Hepatocyte (in vitro differentiated cells): ENCODE measurements around the gene PPP3CA. TPM values are rescaled to one million over a fixed set of nuclear protein-coding genes. Genes with fewer than 3 reads are reported as not detected.

Experiments
- DNase-seq: peaks from one replicate; pipeline ENCODE4 v3.0.0-alpha.2; 2016; ENCODE audit warnings: low spot score
- H2AFZ ChIP-seq: fragments of 200-600 bp; sonication (generic); 2 replicates; pipeline ENCODE4 v1.6.0; 2016; ENCODE audit warnings: antibody characterized with exemption, mild to moderate bottlenecking
- H3K27ac ChIP-seq: fragments of 200-600 bp; sonication (generic); 2 replicates; pipeline ENCODE4 v1.5.1; 2016; ENCODE audit warnings: mild to moderate bottlenecking
- H3K27me3 ChIP-seq: fragments of 200-600 bp; sonication (generic); 2 replicates; pipeline ENCODE4 v1.6.1; 2016
- H3K36me3 ChIP-seq: fragments of 200-600 bp; sonication (generic); replicated peaks from 2 replicates; pipeline ENCODE4 v1.5.1; 2016; ENCODE audit warnings: low read depth; ENCODE audit not compliant: insufficient read depth
- H3K4me1 ChIP-seq: fragments of 200-600 bp; sonication (generic); 2 replicates; pipeline ENCODE4 v1.5.1; 2016; ENCODE audit warnings: mild to moderate bottlenecking, moderate library complexity; ENCODE audit not compliant: insufficient read depth
- H3K4me2 ChIP-seq: fragments of 200-600 bp; sonication (generic); 2 replicates; pipeline ENCODE4 v1.6.0; 2016
- H3K4me3 ChIP-seq: fragments of 200-600 bp; sonication (generic); 2 replicates; pipeline ENCODE4 v1.5.1; 2016; ENCODE audit warnings: mild to moderate bottlenecking
- H3K79me2 ChIP-seq: fragments of 200-600 bp; sonication (generic); 2 replicates; pipeline ENCODE4 v1.6.0; 2017; ENCODE audit warnings: mild to moderate bottlenecking
- H3K9me2 ChIP-seq: fragments of 200-600 bp; sonication (generic); replicated peaks from 2 replicates; pipeline ENCODE4 v1.6.0; 2017; ENCODE audit warnings: mild to moderate bottlenecking; ENCODE audit not compliant: insufficient read depth
- H3K9me3 ChIP-seq: fragments of 200-600 bp; sonication (generic); 2 replicates; pipeline ENCODE4 v1.5.1; 2016; ENCODE audit warnings: low read depth, mild to moderate bottlenecking
- H4K20me1 ChIP-seq: fragments of 200-600 bp; sonication (generic); 2 replicates; pipeline ENCODE4 v1.6.0; 2016; ENCODE audit warnings: mild to moderate bottlenecking; ENCODE audit not compliant: insufficient read depth, poor library complexity, severe bottlenecking
- EZH2 ChIP-seq: fragments of 200-600 bp; sonication (generic); IDR thresholded peaks from 2 replicates; pipeline ENCODE4 v1.6.1; 2016; ENCODE audit warnings: antibody characterized with exemption, mild to moderate bottlenecking, borderline replicate concordance
- EZH2phosphoT487 ChIP-seq: fragments of 200-600 bp; sonication (generic); IDR thresholded peaks from one replicate; pipeline ENCODE4 v1.6.1; 2018; ENCODE audit warnings: antibody characterized with exemption, mild to moderate bottlenecking, low read depth, moderate library complexity; ENCODE audit not compliant: unreplicated experiment, severe bottlenecking
- WGBS: methylation state at CpG from one replicate; pipeline ENCODE4 v1.1.6; 2016; ENCODE audit warnings: low lambda C conversion rate; ENCODE audit errors: missing lambda C conversion rate; 5-methylcytosine and 5-hydroxymethylcytosine counted together
- polyA plus RNA-seq: library from polyadenylated mRNA; unstranded; fragments of >200 nt; fragmentation: Nextera tagmentation; extraction: Ambion mirVana; gene quantifications from 2 replicates; pipeline ENCODE4 v1.2.1, GENCODE V29; 2016
- total RNA-seq: library from RNA; depleted of rRNA; stranded (reverse); fragments of >200 nt; gene quantifications from 2 replicates; pipeline ENCODE4 v1.2.3, GENCODE V29; 2014
- TF ChIP-seq, protein P1 (sequence below): fragments of 200-600 bp; sonication (generic); IDR thresholded peaks from 2 replicates; pipeline ENCODE4 v1.5.1; 2016; ENCODE audit warnings: antibody characterized with exemption, mild to moderate bottlenecking; ENCODE audit not compliant: poor library complexity

PPP3CA gene
- total and polyA plus RNA-seq, 2 experiments from 2014 or later: 12.9 to 49.5 TPM

DNA sequence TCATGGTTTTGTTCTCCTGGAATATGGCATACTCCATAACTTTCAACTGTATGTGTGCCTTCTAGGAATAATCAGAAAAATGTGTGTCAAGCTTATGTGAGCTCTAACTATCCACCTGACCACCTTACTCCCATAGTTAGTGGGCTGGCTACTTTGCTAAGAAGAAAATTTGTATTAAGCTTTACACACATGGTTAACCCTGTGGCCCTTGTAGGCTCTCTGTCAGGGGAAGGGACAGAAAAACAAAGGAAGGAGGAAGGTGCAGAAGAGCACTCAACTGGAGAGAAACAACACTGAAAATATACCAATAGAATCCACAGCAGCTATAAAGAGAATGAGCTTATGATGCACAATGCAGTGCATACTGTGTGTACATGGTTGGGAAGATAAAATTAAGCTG, 84.6 kb downstream of the PPP3CA start:
- H3K9me3 ChIP-seq: no peaks in the 10 kb centered on the region
- no peaks in the 10 kb centered on the region for H3K4me1 ChIP-seq
- no peaks in the 10 kb centered on the region for H3K9me2 ChIP-seq
- no peak overlapping the region for H3K4me3 ChIP-seq
- peaks cover 43% of the 10 kb centered on the region for H4K20me1 ChIP-seq
- H2AFZ ChIP-seq: no peak overlapping the region
- no peak overlapping the region for H3K4me2 ChIP-seq
- H3K27ac ChIP-seq: no peak overlapping the region
- H3K27me3 ChIP-seq: no peaks in the 10 kb centered on the region
- TF ChIP-seq, protein P1, sequence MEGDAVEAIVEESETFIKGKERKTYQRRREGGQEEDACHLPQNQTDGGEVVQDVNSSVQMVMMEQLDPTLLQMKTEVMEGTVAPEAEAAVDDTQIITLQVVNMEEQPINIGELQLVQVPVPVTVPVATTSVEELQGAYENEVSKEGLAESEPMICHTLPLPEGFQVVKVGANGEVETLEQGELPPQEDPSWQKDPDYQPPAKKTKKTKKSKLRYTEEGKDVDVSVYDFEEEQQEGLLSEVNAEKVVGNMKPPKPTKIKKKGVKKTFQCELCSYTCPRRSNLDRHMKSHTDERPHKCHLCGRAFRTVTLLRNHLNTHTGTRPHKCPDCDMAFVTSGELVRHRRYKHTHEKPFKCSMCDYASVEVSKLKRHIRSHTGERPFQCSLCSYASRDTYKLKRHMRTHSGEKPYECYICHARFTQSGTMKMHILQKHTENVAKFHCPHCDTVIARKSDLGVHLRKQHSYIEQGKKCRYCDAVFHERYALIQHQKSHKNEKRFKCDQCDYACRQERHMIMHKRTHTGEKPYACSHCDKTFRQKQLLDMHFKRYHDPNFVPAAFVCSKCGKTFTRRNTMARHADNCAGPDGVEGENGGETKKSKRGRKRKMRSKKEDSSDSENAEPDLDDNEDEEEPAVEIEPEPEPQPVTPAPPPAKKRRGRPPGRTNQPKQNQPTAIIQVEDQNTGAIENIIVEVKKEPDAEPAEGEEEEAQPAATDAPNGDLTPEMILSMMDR: no peak
- TF ChIP-seq EZH2: no peak
- no peak for TF ChIP-seq EZH2phosphoT487
- peaks cover 93% of the 10 kb centered on the region for H3K79me2 ChIP-seq
- no peaks in the 10 kb centered on the region for H3K36me3 ChIP-seq
- no peak for DNase-seq

DNA sequence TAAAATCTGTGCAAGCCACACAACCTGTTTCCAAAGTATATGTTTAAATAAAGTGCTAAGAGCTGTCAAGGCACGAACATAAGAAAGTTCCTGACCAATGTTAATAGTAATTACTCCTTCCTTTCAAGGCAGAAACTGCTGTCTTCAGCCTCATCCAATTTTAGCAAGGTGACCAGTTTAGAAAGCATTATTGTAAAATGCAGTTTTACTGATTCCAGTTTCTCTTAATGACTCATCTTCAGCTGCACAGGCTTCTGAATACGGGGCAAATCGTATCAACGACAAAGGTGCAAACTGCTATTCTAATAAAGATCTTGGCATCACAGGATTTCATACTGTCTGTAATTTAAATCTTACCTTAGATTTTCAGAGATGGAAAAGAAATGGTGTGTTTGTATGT, 87.5 kb downstream of the PPP3CA start:
- no peak for TF ChIP-seq EZH2phosphoT487
- TF ChIP-seq, protein P1: no peak
- no peak for TF ChIP-seq EZH2
- H3K27me3 ChIP-seq: no peaks in the 10 kb centered on the region
- H3K27ac ChIP-seq: no peak overlapping the region
- no peaks in the 10 kb centered on the region for H3K4me1 ChIP-seq
- H3K4me2 ChIP-seq: no peak overlapping the region
- peaks cover 90% of the 10 kb centered on the region for H3K79me2 ChIP-seq
- no peaks in the 10 kb centered on the region for H3K36me3 ChIP-seq
- no peak overlapping the region for H3K4me3 ChIP-seq
- 84% methylated on average over 4 of the region's 4 CpGs for WGBS
- no peak overlapping the region for H2AFZ ChIP-seq
- H3K9me3 ChIP-seq: no peaks in the 10 kb centered on the region
- H3K9me2 ChIP-seq: no peaks in the 10 kb centered on the region
- peaks cover 24% of the 10 kb centered on the region for H4K20me1 ChIP-seq
- DNase-seq: no peak

DNA sequence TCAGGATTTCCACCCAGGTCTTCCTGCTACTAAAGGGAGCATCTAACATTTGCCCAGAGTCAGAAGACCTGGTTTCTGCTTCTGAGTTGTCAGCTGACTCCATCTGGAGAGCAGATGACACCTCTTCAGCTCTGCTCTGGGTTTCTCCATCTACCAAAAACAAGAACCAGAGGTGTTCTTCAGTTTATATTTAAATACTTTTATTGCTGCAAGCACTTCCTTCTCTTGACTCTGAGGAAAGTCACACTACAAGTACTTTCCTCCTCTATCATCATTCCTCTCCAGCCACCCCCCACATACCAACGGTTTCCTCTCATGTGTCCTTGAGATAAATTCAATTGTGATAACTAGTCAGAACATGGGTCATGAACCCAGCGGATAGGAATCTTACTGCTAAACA, 88.4 kb downstream of the PPP3CA start:
- Histone ChIP-seq H3K36me3 (no peaks in the 10 kb centered on the region), H3K27me3 (no peaks in the 10 kb centered on the region), H3K79me2 (peaks cover 90% of the 10 kb centered on the region), H4K20me1 (peaks cover 24% of the 10 kb centered on the region), H3K27ac (no peak overlapping the region), H3K4me3 (no peak overlapping the region), H3K4me2 (no peak overlapping the region), H3K9me2 (no peaks in the 10 kb centered on the region), H3K9me3 (no peaks in the 10 kb centered on the region), H2AFZ (no peak overlapping the region), H3K4me1 (no peaks in the 10 kb centered on the region)
- TF ChIP-seq, protein P1: no peak
- no peak for TF ChIP-seq EZH2phosphoT487
- TF ChIP-seq EZH2: no peak
- WGBS: 71% methylated on average over 2 of the region's 2 CpGs
- no peak for DNase-seq

DNA sequence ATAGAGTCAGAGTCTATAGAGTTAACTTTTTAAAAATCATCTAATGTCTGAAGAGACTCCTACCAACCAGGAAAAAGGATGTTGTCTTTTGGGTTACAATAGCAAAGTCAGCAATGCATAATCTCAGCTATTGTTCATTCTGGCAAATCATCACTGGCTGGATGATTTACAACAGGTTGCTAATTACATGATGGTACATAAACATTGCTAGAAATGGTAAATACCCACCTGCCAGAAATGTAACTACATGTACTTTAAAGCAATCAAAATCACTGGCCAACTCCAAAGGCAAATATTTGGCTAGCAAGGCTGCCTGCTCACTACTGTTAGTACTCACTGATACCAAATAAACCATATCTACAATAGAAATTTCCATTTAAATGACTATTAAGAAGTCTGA, 91.1 kb downstream of the PPP3CA start:
- H3K79me2 ChIP-seq: peaks cover 89% of the 10 kb centered on the region
- H3K27me3 ChIP-seq: no peaks in the 10 kb centered on the region
- no peak overlapping the region for H3K4me2 ChIP-seq
- H3K27ac ChIP-seq: no peak overlapping the region
- peaks cover 24% of the 10 kb centered on the region for H4K20me1 ChIP-seq
- DNase-seq: no peak
- no peaks in the 10 kb centered on the region for H3K4me1 ChIP-seq
- no peaks in the 10 kb centered on the region for H3K36me3 ChIP-seq
- H3K4me3 ChIP-seq: no peak overlapping the region
- no peak overlapping the region for H2AFZ ChIP-seq
- no peak for TF ChIP-seq EZH2
- no peak for TF ChIP-seq EZH2phosphoT487
- TF ChIP-seq, protein P1: no peak
- no peaks in the 10 kb centered on the region for H3K9me3 ChIP-seq
- H3K9me2 ChIP-seq: no peaks in the 10 kb centered on the region
